ENCODE data around the gene UTP15. TPM values are rescaled to one million over a fixed set of nuclear protein-coding genes. Genes with fewer than 3 reads are reported as not detected.

Gene UTP15
- total and polyA plus RNA-seq, 2 donors from 2014 or later: 4.5 to 16.4 TPM

GRCh38 chr5:73617510-73618279 lies 52.2 kb downstream of the UTP15 start:
- Histone ChIP-seq H3K4me3 (ENCODE audit: low read length in 3 of 3) (no peak overlapping the region), H3K9me3 (ENCODE audit: control insufficient read depth in 2 of 3, insufficient read depth in 1 of 3, low read length in 3 of 3) (no peaks in the 10 kb centered on the region), H3K4me1 (ENCODE audit: control insufficient read depth in 2 of 3, insufficient read depth in 2 of 3, low read depth in 1 of 3, low read length in 3 of 3) (no peaks in the 10 kb centered on the region), H3K36me3 (ENCODE audit: control insufficient read depth in 2 of 3, insufficient read depth in 3 of 3, low read length in 3 of 3) (no peaks in the 10 kb centered on the region), H3K27ac (ENCODE audit: low read depth in 2 of 2, low read length in 2 of 2) (no peak overlapping the region), H3K9ac (ENCODE audit: low read length in 3 of 3) (no peak overlapping the region), H3K27me3 (ENCODE audit: control insufficient read depth, insufficient read depth, low read length) (no peaks in the 10 kb centered on the region)
- FAIRE-seq (no peak), DNase-seq (no peak)
- TF ChIP-seq, protein P1, sequence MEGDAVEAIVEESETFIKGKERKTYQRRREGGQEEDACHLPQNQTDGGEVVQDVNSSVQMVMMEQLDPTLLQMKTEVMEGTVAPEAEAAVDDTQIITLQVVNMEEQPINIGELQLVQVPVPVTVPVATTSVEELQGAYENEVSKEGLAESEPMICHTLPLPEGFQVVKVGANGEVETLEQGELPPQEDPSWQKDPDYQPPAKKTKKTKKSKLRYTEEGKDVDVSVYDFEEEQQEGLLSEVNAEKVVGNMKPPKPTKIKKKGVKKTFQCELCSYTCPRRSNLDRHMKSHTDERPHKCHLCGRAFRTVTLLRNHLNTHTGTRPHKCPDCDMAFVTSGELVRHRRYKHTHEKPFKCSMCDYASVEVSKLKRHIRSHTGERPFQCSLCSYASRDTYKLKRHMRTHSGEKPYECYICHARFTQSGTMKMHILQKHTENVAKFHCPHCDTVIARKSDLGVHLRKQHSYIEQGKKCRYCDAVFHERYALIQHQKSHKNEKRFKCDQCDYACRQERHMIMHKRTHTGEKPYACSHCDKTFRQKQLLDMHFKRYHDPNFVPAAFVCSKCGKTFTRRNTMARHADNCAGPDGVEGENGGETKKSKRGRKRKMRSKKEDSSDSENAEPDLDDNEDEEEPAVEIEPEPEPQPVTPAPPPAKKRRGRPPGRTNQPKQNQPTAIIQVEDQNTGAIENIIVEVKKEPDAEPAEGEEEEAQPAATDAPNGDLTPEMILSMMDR (IDR thresholded peaks at IDR 0.05; ENCODE audit: borderline replicate concordance, extremely low read depth, insufficient read depth): no peak
- intact Hi-C loops (cut with DNase I): no loop called here

DNA sequence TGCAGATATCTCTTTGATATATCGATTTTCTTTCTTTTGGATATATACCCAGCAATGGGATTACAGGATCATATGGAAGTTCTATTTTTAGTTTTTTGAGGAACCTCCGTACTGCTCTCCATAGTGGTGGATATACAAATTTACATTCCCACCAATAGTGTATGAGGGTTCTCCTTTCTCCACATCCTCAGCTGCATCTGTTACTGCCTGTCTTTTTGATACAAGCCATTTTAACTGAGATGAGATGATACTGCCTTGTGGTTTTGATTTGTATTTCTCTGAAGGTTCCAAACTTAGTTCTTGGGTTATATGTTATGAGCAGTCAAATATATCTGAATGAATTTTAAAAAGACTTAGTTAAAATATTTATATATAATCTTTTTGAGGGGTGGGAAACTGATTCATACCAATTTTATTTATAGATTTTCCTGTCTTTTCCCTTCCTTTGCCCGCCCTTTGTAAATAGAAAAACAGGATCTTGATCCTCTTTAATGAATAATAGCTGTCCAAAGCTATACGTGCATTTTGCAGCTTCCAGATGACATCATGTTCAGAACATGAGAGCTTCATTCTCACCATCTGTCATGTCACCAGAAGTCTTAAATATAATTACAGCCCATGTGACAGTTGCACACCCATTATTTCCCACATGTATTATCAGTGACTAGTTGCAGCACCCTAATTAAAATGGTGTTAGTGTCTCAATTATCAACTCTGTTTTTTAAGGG lies 54.2 kb downstream of the UTP15 start:
- DNase-seq (no peak), FAIRE-seq (no peak)
- Histone ChIP-seq H3K27ac (ENCODE audit: low read depth in 2 of 2, low read length in 2 of 2) (no peak overlapping the region), H3K36me3 (ENCODE audit: control insufficient read depth in 2 of 3, insufficient read depth in 3 of 3, low read length in 3 of 3) (no peaks in the 10 kb centered on the region), H3K9me3 (ENCODE audit: control insufficient read depth in 2 of 3, insufficient read depth in 1 of 3, low read length in 3 of 3) (no peaks in the 10 kb centered on the region), H3K9ac (ENCODE audit: low read length in 3 of 3) (no peak overlapping the region), H3K27me3 (ENCODE audit: control insufficient read depth, insufficient read depth, low read length) (no peaks in the 10 kb centered on the region), H3K4me1 (ENCODE audit: control insufficient read depth in 2 of 3, insufficient read depth in 2 of 3, low read depth in 1 of 3, low read length in 3 of 3) (no peaks in the 10 kb centered on the region), H3K4me3 (ENCODE audit: low read length in 3 of 3) (no peak overlapping the region)
- TF ChIP-seq, protein P1 (IDR thresholded peaks at IDR 0.05; ENCODE audit: borderline replicate concordance, extremely low read depth, insufficient read depth): no peak
- intact Hi-C loops (cut with DNase I): no loop called here

DNA sequence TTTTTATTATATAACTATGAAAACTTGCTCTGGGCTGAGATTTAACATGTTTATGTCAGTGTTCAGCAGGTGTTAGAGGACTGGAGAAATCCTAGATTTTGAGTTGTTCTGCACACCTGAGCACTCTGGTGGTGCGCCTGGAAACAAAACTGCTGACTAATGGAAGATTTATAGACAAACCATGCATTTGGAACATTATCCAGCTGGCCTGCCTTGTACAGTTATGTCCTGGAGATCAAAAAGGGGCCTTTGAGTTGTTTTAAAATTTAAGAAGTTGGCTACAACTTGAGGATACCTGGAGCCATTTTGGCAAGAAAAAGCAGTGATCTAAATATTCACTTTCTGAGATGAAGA lies 54.8 kb downstream of the UTP15 start:
- Histone ChIP-seq H3K27ac (ENCODE audit: low read depth in 2 of 2, low read length in 2 of 2) (no peak overlapping the region), H3K9ac (ENCODE audit: low read length in 3 of 3) (no peak overlapping the region), H3K36me3 (ENCODE audit: control insufficient read depth in 2 of 3, insufficient read depth in 3 of 3, low read length in 3 of 3) (no peaks in the 10 kb centered on the region), H3K9me3 (ENCODE audit: control insufficient read depth in 2 of 3, insufficient read depth in 1 of 3, low read length in 3 of 3) (no peaks in the 10 kb centered on the region), H3K4me1 (ENCODE audit: control insufficient read depth in 2 of 3, insufficient read depth in 2 of 3, low read depth in 1 of 3, low read length in 3 of 3) (peaks cover 0 to 2% (median 0%) of the 10 kb centered on the region in 3 donors), H3K4me3 (ENCODE audit: low read length in 3 of 3) (no peak overlapping the region), H3K27me3 (ENCODE audit: control insufficient read depth, insufficient read depth, low read length) (no peaks in the 10 kb centered on the region)
- no peak for DNase-seq
- TF ChIP-seq, protein P1 (IDR thresholded peaks at IDR 0.05; ENCODE audit: borderline replicate concordance, extremely low read depth, insufficient read depth): no peak
- intact Hi-C loops (cut with DNase I): no loop called here
- FAIRE-seq: no peak

Data from kidney (tissue), 14 donors.